Suppressor macrophage treated with lipopolysaccharide for 1 hour (primary cell): ENCODE results near the gene PLA2G4F.
"Not testable (repeated sequence)": the region's sequence is repeated elsewhere in the genome, so short reads cannot be mapped to it uniquely, and the experiment has no call there.

Experiments used
- DNase-seq, 3 donors: peaks; one replicate each; pipeline ENCODE4 v3.0.0-alpha.2; 2020 to 2022

PLA2G4F gene

DNA sequence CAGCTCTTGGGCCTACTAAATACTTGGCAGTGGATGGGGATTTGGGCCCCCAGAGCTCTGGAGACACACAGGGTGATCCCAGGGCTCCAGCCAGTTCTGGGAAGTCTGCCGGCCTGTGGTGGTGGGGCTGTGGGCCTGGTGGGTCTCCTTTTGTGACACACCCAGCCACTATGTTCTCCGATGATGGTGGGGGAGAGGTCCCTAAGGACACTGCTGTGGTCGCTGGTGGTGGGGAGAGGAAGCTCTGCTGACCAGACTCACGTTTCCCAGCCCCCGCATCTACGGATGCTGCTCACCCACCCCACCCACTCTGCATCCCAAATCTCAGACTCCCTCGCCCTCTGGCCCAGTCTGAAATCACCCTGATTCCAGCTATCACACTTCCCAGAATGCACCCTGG is 62.5 kb downstream of the PLA2G4F start:
- DNase-seq = no peak

DNA sequence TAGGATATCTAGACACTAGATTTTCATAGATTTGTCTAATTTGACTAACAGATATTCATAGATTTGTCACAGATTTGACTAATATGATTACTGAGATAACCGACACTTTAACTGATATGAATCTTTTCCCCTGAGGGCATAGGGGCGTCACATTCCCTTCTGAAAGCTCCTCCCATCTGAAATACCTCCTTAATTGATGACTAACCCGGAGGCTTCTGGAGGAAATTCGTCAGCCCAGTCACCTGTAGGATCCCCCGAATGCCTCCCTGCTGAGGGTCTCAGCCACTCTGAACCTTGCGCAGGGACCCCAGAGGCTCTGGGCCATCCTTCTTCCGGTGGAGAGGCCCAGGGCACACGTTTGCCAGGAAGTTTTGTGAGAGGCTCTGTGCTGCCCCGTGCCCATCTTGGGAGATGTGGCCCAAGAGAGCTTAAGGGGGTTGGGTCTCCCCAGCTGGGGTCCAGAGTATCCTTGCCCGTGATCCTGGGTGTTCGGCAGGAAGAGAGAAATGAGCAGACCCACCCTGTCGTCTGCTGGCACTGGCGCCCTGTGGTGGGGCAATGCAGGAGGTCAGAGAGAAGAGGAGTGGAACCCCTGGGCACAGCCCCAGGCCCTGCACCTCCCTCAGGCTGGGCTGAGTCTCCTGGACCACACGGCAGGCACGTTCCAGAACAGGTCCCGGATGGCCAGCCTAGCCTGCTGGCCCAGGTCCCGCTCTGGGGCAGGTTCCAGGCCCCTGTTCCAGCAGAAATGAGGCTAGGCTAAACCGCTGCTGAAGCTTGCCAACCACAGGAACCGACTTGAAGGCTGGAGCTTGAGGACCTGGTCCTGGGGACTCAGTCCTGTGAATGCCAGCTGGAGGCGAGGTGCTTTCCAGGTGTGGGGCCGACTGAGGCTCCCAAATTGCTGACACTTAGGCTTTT is 63.8 kb downstream of the PLA2G4F start:
- DNase-seq = no peak

DNA sequence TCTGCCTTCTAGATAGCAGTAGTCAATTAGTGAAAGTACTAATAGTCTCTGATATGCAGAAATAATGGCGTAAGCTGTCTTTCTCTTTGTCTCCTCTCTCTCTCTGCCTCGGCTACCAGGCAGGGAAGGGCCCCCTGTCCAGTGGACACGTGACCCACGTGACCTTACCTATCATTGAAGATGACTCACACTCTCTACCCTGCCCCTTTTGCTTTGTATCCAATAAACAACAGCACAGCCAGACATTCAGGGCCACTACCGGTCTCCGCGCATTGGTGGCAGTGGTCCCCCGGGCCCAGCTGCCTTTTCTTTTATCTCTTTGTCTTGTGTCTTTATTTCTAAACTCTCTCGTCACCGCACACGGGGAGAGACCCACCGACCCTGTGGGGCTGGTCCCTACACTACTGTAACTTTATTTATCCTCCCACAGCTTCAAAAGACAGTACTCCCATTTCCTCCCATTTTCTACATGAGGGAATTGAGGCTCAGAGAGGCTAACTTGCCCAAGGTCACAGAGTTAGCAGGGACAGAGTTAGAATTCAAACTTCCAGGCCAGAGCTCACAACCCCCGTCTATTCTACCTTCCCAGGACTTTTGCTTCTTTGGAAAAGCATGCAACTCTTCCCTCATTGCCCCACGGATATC is 64.6 kb downstream of the PLA2G4F start:
- not testable (repeated sequence) for DNase-seq

DNA sequence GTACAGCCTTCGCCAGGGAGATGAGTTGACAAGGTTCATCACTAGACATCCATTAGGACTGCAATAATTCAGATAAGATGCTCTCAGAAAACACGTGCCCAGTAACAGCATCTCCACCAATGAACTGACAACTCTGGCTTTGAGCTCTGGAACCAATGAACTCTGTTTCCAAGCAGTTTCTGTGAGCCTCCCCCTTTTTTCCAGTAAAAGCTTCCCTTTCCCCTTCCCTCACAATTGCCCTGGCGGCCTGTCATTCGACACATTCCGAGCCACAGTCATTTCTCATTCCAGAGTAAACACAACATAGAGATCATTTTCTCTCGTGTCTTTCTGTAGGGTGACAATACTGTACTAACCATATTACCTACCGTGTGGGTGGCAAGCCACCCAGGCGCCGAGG is 65.7 kb downstream of the PLA2G4F start:
- no peak for DNase-seq

DNA sequence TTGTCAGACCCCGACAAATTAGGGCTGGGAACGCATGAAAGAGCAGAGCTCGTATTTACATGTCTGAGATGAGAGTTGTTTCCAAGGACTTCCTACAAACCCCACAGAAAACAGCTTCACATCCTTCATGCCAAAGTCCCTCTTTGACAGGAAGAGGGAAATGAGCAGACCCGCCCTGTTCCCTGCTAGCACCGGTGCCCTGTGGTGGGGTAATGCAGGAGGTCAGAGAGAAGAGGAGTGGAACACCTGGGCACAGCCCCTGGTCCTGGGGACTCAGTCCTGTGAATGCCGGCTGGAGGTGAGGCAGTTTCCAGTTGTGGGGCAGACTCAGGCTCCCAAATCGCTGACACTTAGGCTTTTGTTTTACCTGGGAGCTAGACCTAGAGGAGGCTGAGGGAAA is 66.1 kb downstream of the PLA2G4F start:
- no peak for DNase-seq

DNA sequence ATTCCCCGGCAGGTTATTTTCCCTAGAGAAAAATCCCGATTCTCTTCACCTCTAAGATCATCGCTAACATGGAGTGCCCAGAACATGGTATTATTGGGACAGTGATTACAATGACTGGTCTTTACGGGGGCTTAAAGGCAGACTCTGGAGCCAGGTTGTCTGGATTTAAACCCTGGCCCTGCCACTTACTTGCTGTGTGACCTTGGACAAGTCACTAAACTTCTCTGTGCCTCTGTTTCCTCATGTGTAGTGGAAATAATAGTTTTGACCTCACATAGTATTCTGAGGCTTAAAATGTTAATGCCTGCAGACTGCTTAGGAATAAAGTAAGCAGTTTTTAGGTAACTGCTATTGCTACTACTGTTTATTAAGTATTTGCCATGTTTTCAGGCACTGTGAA is 66.5 kb downstream of the PLA2G4F start:
- DNase-seq = no peak
